Trophoblast cell (in vitro differentiated cells and primary cell): ENCODE measurements around the gene JARID2.
A peak's percentile ranks its signal among the peaks of the same experiment; 100 is the strongest.
"Not testable (repeated sequence)": the region's sequence is repeated elsewhere in the genome, so short reads cannot be mapped to it uniquely, and the experiment has no call there.

Experiments
- DNase-seq, 2 donors: peaks; one replicate each; pipeline ENCODE4 v3.0.0-alpha.2; 2016
- H2AFZ ChIP-seq: 2 replicates; pipeline ENCODE4 v1.6.1; 2013; ENCODE audit warnings: low read length, moderate library complexity, mild to moderate bottlenecking; ENCODE audit not compliant: insufficient read depth, poor library complexity
- H2AK5ac ChIP-seq: 2 replicates; pipeline ENCODE4 v1.6.1; 2013; ENCODE audit warnings: mild to moderate bottlenecking, low read length
- H2BK120ac ChIP-seq: 2 replicates; pipeline ENCODE4 v1.6.1; 2013; ENCODE audit warnings: low read length, mild to moderate bottlenecking, moderate library complexity; ENCODE audit not compliant: insufficient read depth, poor library complexity
- H2BK12ac ChIP-seq: 2 replicates; pipeline ENCODE4 v1.6.1; 2013; ENCODE audit warnings: mild to moderate bottlenecking, low read length, moderate library complexity
- H2BK5ac ChIP-seq: 2 replicates; pipeline ENCODE4 v1.6.1; 2013; ENCODE audit warnings: low read length, low read depth, moderate library complexity, mild to moderate bottlenecking; ENCODE audit not compliant: poor library complexity
- H3K14ac ChIP-seq: 2 replicates; pipeline ENCODE4 v1.6.1; 2013; ENCODE audit warnings: mild to moderate bottlenecking, low read length
- H3K18ac ChIP-seq: 2 replicates; pipeline ENCODE4 v1.6.1; 2013; ENCODE audit warnings: mild to moderate bottlenecking, low read length
- H3K23ac ChIP-seq: 2 replicates; pipeline ENCODE4 v1.6.1; 2013; ENCODE audit warnings: low read length
- H3K27ac ChIP-seq: 2 replicates; pipeline ENCODE4 v1.5.1; 2013; ENCODE audit warnings: low read depth, mild to moderate bottlenecking, inconsistent platforms, low read length, moderate library complexity
- H3K27me3 ChIP-seq: 2 replicates; pipeline ENCODE4 v1.6.1; 2013; ENCODE audit warnings: inconsistent platforms, mild to moderate bottlenecking, low read length, moderate library complexity; ENCODE audit not compliant: insufficient read depth
- H3K36me3 ChIP-seq, 2 experiments: 1 replicate in 1 of 2; 2 replicates in 1 of 2; pipeline ENCODE4 v1.6.1; 2013; ENCODE audit warnings: low read length in 2 of 2, mild to moderate bottlenecking in 2 of 2, moderate library complexity in 1 of 2; ENCODE audit not compliant: insufficient read depth in 2 of 2, control insufficient read depth in 1 of 2
- H3K4ac ChIP-seq: 2 replicates; pipeline ENCODE4 v1.6.1; 2013; ENCODE audit warnings: low read depth, mild to moderate bottlenecking, low read length, moderate library complexity
- H3K4me1 ChIP-seq, 2 experiments: 1 replicate in 1 of 2; 2 replicates in 1 of 2; pipeline ENCODE4 v1.6.1; 2013; ENCODE audit warnings: low read length in 2 of 2, mild to moderate bottlenecking in 2 of 2, moderate library complexity in 1 of 2; ENCODE audit not compliant: insufficient read depth in 2 of 2, control insufficient read depth in 1 of 2
- H3K4me2 ChIP-seq: 2 replicates; pipeline ENCODE4 v1.6.1; 2013; ENCODE audit warnings: inconsistent platforms, mild to moderate bottlenecking, low read length, moderate library complexity
- H3K4me3 ChIP-seq: 2 replicates; pipeline ENCODE4 v1.5.1; 2013; ENCODE audit warnings: mild to moderate bottlenecking, low read depth, low read length, inconsistent platforms
- H3K79me1 ChIP-seq: one replicate; pipeline ENCODE4 v1.6.1; 2013; ENCODE audit warnings: low read length
- H3K79me2 ChIP-seq: 2 replicates; pipeline ENCODE4 v1.6.1; 2013; ENCODE audit warnings: low read length, mild to moderate bottlenecking; ENCODE audit not compliant: control insufficient read depth, insufficient read depth, poor library complexity
- H3K9ac ChIP-seq: 2 replicates; pipeline ENCODE4 v1.6.1; 2013; ENCODE audit warnings: mild to moderate bottlenecking, low read length
- H3K9me3 ChIP-seq: 2 replicates; pipeline ENCODE4 v1.6.1; 2013; ENCODE audit warnings: low read depth, mild to moderate bottlenecking, control low read depth, inconsistent platforms, low read length; ENCODE audit not compliant: insufficient read depth
- H4K12ac ChIP-seq: 2 replicates; pipeline ENCODE4 v1.6.1; 2013; ENCODE audit warnings: low read depth, mild to moderate bottlenecking, low read length, moderate library complexity
- H4K8ac ChIP-seq: 2 replicates; pipeline ENCODE4 v1.6.1; 2013; ENCODE audit warnings: low read depth, mild to moderate bottlenecking, low read length, moderate library complexity
- H4K91ac ChIP-seq: one replicate; pipeline ENCODE4 v1.6.1; 2013; ENCODE audit warnings: low read depth, mild to moderate bottlenecking, low read length, moderate library complexity
- WGBS: extraction: QIAGEN DNeasy Blood & Tissue Kit; methylation state at CpG from one replicate; pipeline ENCODE4 v1.1.7; 2013; ENCODE audit warnings: missing lambda C conversion rate; ENCODE audit not compliant: insufficient read length, insufficient coverage; ENCODE audit errors: extremely low coverage; 5-methylcytosine and 5-hydroxymethylcytosine counted together

JARID2 gene

GRCh38 chr6:15297167-15297566, 51.3 kb downstream of the JARID2 start:
- H3K23ac ChIP-seq, H3K14ac ChIP-seq, H3K27me3 ChIP-seq, H4K12ac ChIP-seq, H4K91ac ChIP-seq, H2BK5ac ChIP-seq, H3K79me1 ChIP-seq, H3K79me2 ChIP-seq, H3K27ac ChIP-seq, H3K9me3 ChIP-seq, H3K4me3 ChIP-seq, H2BK12ac ChIP-seq, H2AFZ ChIP-seq, H4K8ac ChIP-seq, H3K18ac ChIP-seq, H3K36me3 ChIP-seq, H3K4me2 ChIP-seq, DNase-seq, H3K9ac ChIP-seq, H2AK5ac ChIP-seq, H2BK120ac ChIP-seq: not testable (repeated sequence)
- Histone ChIP-seq H3K4ac (peak overlapping the region; percentile 47), H3K4me1 (peaks cover 0 to 12% of the 10 kb centered on the region in 2 experiments)
- no CpG with 5 or more reads among the region's 12 CpGs for WGBS

GRCh38 chr6:15297895-15298590, 52.2 kb downstream of the JARID2 start:
- Histone ChIP-seq H2AK5ac (no peak overlapping the region), H3K27me3 (no peaks in the 10 kb centered on the region), H2BK5ac (no peak overlapping the region), H4K8ac (no peak overlapping the region), H4K91ac (no peak overlapping the region), H3K4ac (no peak overlapping the region), H2BK120ac (no peak overlapping the region), H2BK12ac (no peak overlapping the region), H3K23ac (no peak overlapping the region), H3K4me2 (no peak overlapping the region), H3K79me1 (no peaks in the 10 kb centered on the region), H3K4me1 (peaks cover 0 to 10% of the 10 kb centered on the region in 2 experiments), H3K36me3 (no peaks in the 10 kb centered on the region), H3K9me3 (no peaks in the 10 kb centered on the region), H3K79me2 (no peaks in the 10 kb centered on the region), H3K9ac (no peak overlapping the region), H3K4me3 (no peak overlapping the region), H4K12ac (no peak overlapping the region), H2AFZ (no peak overlapping the region), H3K18ac (no peak overlapping the region), H3K27ac (no peak overlapping the region), H3K14ac (no peak overlapping the region)
- DNase-seq, result no peak
- WGBS, result no CpG with 5 or more reads among the region's 9 CpGs

- H3K4me3 ChIP-seq, result no peak overlapping the region
- H4K12ac ChIP-seq, result no peak overlapping the region
- no peak overlapping the region for H2AFZ ChIP-seq
- H3K79me1 ChIP-seq, result no peaks in the 10 kb centered on the region
- H3K79me2 ChIP-seq, result no peaks in the 10 kb centered on the region
- H3K27ac ChIP-seq, result no peak overlapping the region
- H2BK12ac ChIP-seq, result no peak overlapping the region
- H2BK5ac ChIP-seq, result no peak overlapping the region
- H4K91ac ChIP-seq, result no peak overlapping the region
- H3K23ac ChIP-seq, result no peak overlapping the region
- WGBS, result no CpG with 5 or more reads among the region's 8 CpGs
- no peaks in the 10 kb centered on the region for H3K9me3 ChIP-seq
- DNase-seq, result peak in 1 of 2 donors; percentile 42
- no peak overlapping the region for H4K8ac ChIP-seq
- H3K36me3 ChIP-seq, result no peaks in the 10 kb centered on the region
- H3K27me3 ChIP-seq, result no peaks in the 10 kb centered on the region
- H3K14ac ChIP-seq, result no peak overlapping the region
- H3K4me2 ChIP-seq, result no peak overlapping the region
- H3K9ac ChIP-seq, result no peak overlapping the region
- no peak overlapping the region for H2BK120ac ChIP-seq
- H2AK5ac ChIP-seq, result no peak overlapping the region
- peaks cover 0 to 11% of the 10 kb centered on the region in 2 experiments for H3K4me1 ChIP-seq
- H3K18ac ChIP-seq, result no peak overlapping the region
- peak overlapping the region; percentile 12 for H3K4ac ChIP-seq
Observed at GRCh38 chr6:15299430-15300131, 53.7 kb downstream of the JARID2 start.

- no peak overlapping the region for H2BK12ac ChIP-seq
- no peak overlapping the region for H3K14ac ChIP-seq
- H3K18ac ChIP-seq, result no peak overlapping the region
- no peak overlapping the region for H4K8ac ChIP-seq
- H2AFZ ChIP-seq, result no peak overlapping the region
- H3K4me1 ChIP-seq, result peaks cover 0 to 10% of the 10 kb centered on the region in 2 experiments
- H3K4me3 ChIP-seq, result no peak overlapping the region
- H2BK120ac ChIP-seq, result no peak overlapping the region
- H3K9me3 ChIP-seq, result no peaks in the 10 kb centered on the region
- H4K12ac ChIP-seq, result no peak overlapping the region
- H3K27ac ChIP-seq, result no peak overlapping the region
- H3K79me2 ChIP-seq, result no peaks in the 10 kb centered on the region
- H3K23ac ChIP-seq, result no peak overlapping the region
- H3K9ac ChIP-seq, result no peak overlapping the region
- H4K91ac ChIP-seq, result no peak overlapping the region
- no peak overlapping the region for H3K4ac ChIP-seq
- H3K27me3 ChIP-seq, result no peaks in the 10 kb centered on the region
- no peak overlapping the region for H2AK5ac ChIP-seq
- H3K4me2 ChIP-seq, result no peak overlapping the region
- no peaks in the 10 kb centered on the region for H3K79me1 ChIP-seq
- no peaks in the 10 kb centered on the region for H3K36me3 ChIP-seq
- DNase-seq, result no peak
- WGBS, result 100% methylated on average over 1 of the region's 6 CpGs
- no peak overlapping the region for H2BK5ac ChIP-seq
Observed at GRCh38 chr6:15301179-15302006, 55.5 kb downstream of the JARID2 start.
